ENCODE measurements around the gene SPRR4.
"Not testable (repeated sequence)": the region's sequence is repeated elsewhere in the genome, so short reads cannot be mapped to it uniquely, and the experiment has no call there.

SPRR4 gene

DNA sequence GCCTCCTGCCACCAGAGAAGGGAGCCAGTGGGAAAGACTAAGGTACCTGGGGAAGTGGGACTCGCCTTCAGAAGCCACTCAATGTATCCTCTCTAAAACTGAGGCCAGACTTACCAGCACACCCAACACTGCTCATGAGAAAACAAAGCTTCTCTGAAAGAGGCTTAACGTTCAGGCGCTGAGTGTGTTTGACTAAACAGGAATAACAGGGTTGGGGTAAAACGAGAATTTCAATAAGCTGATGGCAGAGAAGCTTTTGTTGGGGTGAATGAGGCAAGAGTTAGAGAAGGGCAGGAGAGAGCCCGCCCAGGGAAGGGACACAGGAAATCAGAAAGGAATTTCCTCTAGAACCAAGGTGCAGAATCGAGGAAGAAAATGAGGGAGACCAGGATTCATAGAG lies 29.4 kb downstream of the SPRR4 start:
- Histone ChIP-seq H3K9me3 (ENCODE audit: control insufficient read depth in 5 of 5, low read length in 5 of 5) (peaks cover 0 to 10% (median 4%) of the 10 kb centered on the region in 5 donors), H3K27me3 (ENCODE audit: control insufficient read depth in 5 of 5, insufficient read depth in 4 of 5, low read length in 5 of 5) (peaks cover 0 to 2% (median 0%) of the 10 kb centered on the region in 5 donors), H3K4me3 (ENCODE audit: low read depth in 1 of 5, low read length in 5 of 5) (no peak overlapping the region), H3K9ac (ENCODE audit: low read length in 5 of 5) (no peak overlapping the region), H3K27ac (ENCODE audit: low read depth, low read length) (no peak overlapping the region), H3K36me3 (ENCODE audit: control insufficient read depth in 5 of 5, insufficient read depth in 5 of 5, low read length in 5 of 5) (no peaks in the 10 kb centered on the region), H3K4me1 (ENCODE audit: control insufficient read depth in 5 of 5, insufficient read depth in 5 of 5, low read length in 5 of 5) (no peaks in the 10 kb centered on the region)

- Histone ChIP-seq H3K4me3 (ENCODE audit: low read depth in 1 of 5, low read length in 5 of 5) (no peak overlapping the region), H3K27ac (ENCODE audit: low read depth, low read length) (no peak overlapping the region), H3K9me3 (ENCODE audit: control insufficient read depth in 5 of 5, low read length in 5 of 5) (peaks cover 0 to 8% (median 0%) of the 10 kb centered on the region in 5 donors), H3K4me1 (ENCODE audit: control insufficient read depth in 5 of 5, insufficient read depth in 5 of 5, low read length in 5 of 5) (no peaks in the 10 kb centered on the region), H3K27me3 (ENCODE audit: control insufficient read depth in 5 of 5, insufficient read depth in 4 of 5, low read length in 5 of 5) (peaks cover 0 to 2% (median 0%) of the 10 kb centered on the region in 5 donors), H3K36me3 (ENCODE audit: control insufficient read depth in 5 of 5, insufficient read depth in 5 of 5, low read length in 5 of 5) (no peaks in the 10 kb centered on the region), H3K9ac (ENCODE audit: low read length in 5 of 5) (no peak overlapping the region)
Observed at GRCh38 chr1:153000294-153000693, 29.8 kb downstream of the SPRR4 start.

DNA sequence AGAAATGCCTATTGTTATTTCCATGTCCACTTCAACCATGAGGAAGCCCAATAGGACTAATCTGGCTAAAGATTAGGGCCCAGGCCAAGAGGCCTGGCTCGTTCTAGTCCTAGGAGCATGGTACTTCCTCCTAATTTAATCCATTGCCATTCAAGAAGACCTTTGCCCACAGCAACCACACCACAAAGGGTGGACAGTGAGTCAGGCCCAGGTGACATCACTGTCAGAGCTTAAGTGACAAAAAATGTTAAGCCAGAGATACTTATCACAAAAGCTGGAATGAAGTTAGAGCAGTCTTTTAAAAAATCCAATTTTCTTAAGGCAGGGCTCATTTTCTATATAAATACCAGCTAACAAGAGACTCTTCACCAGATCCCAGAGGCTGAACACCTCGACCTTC lies 30.9 kb downstream of the SPRR4 start, which contains the start of gene SPRR3:
SPRR3 (plus strand) TSS at position 368 of the 400 bp plus-strand sequence. CDS start 1,272 bp downstream, outside the sequence.
- Histone ChIP-seq H3K9ac (ENCODE audit: low read length in 5 of 5) (no peak within 1 kb of the TSS), H3K27ac (ENCODE audit: low read depth, low read length) (no peak within 1 kb of the TSS), H3K27me3 (ENCODE audit: control insufficient read depth in 5 of 5, insufficient read depth in 4 of 5, low read length in 5 of 5) (peaks cover 0 to 2% (median 0%) of the 10 kb centered on the region in 5 donors), H3K4me1 (ENCODE audit: control insufficient read depth in 5 of 5, insufficient read depth in 5 of 5, low read length in 5 of 5) (no peaks in the 10 kb centered on the region), H3K4me3 (ENCODE audit: low read depth in 1 of 5, low read length in 5 of 5) (no peak within 1 kb of the TSS), H3K36me3 (ENCODE audit: control insufficient read depth in 5 of 5, insufficient read depth in 5 of 5, low read length in 5 of 5) (no peaks in the 10 kb centered on the region), H3K9me3 (ENCODE audit: control insufficient read depth in 5 of 5, low read length in 5 of 5) (peaks cover 0 to 3% (median 0%) of the 10 kb centered on the region in 5 donors)

GRCh38 chr1:153011235-153011758 lies 40.8 kb downstream of the SPRR4 start:
- H3K4me1 ChIP-seq (ENCODE audit: control insufficient read depth in 5 of 5, insufficient read depth in 5 of 5, low read length in 5 of 5); H3K27me3 ChIP-seq (ENCODE audit: control insufficient read depth in 5 of 5, insufficient read depth in 4 of 5, low read length in 5 of 5); H3K27ac ChIP-seq (ENCODE audit: low read depth, low read length); H3K9ac ChIP-seq (ENCODE audit: low read length in 5 of 5); H3K36me3 ChIP-seq (ENCODE audit: control insufficient read depth in 5 of 5, insufficient read depth in 5 of 5, low read length in 5 of 5); H3K4me3 ChIP-seq (ENCODE audit: low read depth in 1 of 5, low read length in 5 of 5); H3K9me3 ChIP-seq (ENCODE audit: control insufficient read depth in 5 of 5, low read length in 5 of 5): not testable (repeated sequence)

GRCh38 chr1:153021829-153022228 lies 51.4 kb downstream of the SPRR4 start:
- H3K27me3 ChIP-seq (ENCODE audit: control insufficient read depth in 5 of 5, insufficient read depth in 4 of 5, low read length in 5 of 5); H3K4me1 ChIP-seq (ENCODE audit: control insufficient read depth in 5 of 5, insufficient read depth in 5 of 5, low read length in 5 of 5); H3K36me3 ChIP-seq (ENCODE audit: control insufficient read depth in 5 of 5, insufficient read depth in 5 of 5, low read length in 5 of 5); H3K9me3 ChIP-seq (ENCODE audit: control insufficient read depth in 5 of 5, low read length in 5 of 5); H3K4me3 ChIP-seq (ENCODE audit: low read depth in 1 of 5, low read length in 5 of 5); H3K9ac ChIP-seq (ENCODE audit: low read length in 5 of 5); H3K27ac ChIP-seq (ENCODE audit: low read depth, low read length): not testable (repeated sequence)
